ENCODE data around the gene OPRM1.
A peak's percentile ranks its signal among the peaks of the same experiment; 100 is the strongest.
"Not testable (repeated sequence)": the region's sequence is repeated elsewhere in the genome, so short reads cannot be mapped to it uniquely, and the experiment has no call there.

OPRM1 gene

DNA sequence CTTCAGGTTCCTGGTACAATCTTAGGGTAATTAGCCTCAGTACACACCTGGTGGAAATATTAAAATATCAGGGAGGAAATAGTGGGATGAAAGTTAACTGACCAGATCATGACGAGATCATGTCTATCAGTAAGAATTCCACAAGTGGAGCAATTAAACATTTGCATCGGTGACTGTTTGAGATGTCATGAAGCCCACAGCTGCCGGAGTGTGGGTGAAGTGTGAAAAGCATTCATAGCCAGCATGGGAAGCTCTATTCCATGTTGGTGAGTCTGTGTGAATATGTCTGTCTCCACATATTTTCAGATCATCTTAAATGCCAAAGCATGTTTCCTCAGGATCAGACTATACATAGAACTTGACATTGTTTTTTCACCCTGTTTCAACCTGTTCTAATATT, 174.7 kb downstream of the OPRM1 start:
- no peak for DNase-seq

DNA sequence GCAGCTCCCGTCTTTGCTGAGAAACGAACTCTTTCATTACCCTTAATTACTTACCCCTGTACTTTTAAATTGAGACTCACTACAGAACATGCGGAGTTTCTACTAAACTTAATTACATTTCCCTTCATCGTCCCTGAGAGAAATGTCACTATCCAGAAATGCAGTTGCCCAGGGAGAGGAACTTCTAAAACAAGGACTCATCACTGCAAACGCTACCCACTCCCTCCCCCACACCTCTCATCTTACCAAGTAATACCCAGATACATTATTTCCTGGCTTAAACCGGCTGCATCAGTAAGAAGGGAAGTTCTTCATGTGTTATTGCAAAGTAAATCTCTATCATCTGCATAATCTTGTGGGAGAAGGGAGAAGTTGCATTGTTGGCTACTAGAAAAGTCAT, 179.3 kb downstream of the OPRM1 start:
- DNase-seq = no peak

DNA sequence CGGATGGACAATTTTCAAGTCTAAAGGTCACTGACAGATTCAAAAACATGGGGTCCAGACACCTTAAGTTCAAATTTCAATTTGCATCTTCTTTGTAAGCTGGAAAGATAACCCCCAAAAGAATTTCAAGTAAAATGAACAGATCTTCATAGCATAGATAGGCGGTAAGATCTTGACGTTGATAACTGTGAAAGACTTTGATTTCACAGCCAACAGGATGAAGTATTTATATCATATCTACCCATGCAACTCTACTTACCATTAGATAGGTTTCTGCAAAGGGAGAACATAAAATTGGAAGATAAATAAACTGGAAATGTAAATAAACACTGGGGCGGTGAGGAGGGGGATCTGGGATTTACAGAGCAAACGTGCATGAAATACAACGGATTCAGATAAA, 179.7 kb downstream of the OPRM1 start:
- DNase-seq = no peak

DNA sequence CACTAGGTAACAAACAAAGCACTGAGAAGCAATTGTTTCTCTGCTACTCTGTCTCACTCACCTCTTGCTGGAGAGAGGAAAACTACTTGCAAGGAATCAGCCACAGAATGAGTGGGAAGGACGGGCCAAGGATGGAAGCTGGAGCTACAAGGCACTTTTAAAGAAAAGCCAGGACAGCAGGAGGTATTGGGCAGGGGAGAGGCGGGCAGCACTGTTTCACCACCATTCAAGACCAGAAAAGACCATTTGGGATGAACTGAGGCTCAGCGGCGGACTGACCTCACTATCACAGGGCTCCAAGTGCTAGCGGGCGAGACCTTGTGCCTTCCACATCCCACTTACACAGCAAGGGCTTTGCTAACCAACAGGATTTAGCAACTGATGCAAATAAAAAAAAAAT, 180.2 kb downstream of the OPRM1 start:
- DNase-seq = no peak

DNA sequence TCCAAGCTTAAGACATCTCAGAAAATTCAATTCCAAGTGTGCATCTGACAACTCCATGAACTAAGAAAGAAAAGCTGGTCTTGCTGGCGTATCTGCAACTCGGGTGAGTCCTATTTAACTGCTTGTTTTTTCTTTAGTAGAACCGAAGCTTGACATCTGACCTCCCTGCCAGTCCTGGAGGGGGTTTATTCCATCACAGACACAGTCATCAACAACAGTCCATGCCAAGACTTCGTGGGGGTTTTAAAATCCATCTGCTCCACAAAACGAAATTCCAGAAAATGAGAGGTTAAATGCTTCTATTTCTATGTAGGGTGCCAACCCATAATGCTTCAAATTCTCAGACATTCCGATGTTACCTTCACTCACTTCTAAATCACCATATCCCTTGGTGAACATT, 183.7 kb downstream of the OPRM1 start:
- no peak for DNase-seq

DNA sequence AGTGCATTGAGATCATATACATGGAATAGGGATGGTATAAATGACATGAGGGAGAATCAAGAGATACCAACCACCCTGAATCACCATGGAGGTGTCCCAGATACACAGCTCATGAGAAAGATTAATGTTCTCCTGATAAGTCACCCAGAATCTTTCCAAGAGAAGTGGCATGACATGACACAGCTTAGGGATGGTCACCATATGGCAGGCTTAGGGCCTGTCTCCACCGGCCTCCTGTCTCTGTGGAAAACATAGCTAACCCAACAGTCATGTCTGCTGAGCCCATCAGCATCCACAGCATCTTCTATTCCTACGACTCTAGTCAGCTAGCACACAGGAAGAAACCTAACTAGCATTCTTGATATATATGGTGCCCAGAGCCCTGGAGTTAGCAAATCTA, 184.3 kb downstream of the OPRM1 start:
- DNase-seq = no peak

DNA sequence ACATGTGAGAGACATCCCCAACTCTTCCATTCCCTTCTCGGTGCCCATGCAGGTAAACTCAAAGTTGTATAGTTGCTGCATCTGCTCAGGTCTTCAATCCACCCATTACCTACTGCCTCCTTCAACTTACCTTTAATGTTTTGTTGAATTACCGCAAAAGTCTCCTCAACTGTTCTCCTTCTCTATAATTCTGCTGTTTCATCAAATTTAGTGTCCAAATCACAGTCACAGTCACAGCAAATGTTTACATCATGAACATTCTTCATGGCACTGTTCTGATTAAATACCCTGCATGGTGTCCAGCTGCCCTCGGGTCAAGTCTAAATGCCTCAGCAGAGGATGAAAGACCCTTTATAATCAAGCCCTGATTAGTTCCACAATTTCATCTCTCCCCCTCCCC, 187.4 kb downstream of the OPRM1 start:
- DNase-seq = no peak

DNA sequence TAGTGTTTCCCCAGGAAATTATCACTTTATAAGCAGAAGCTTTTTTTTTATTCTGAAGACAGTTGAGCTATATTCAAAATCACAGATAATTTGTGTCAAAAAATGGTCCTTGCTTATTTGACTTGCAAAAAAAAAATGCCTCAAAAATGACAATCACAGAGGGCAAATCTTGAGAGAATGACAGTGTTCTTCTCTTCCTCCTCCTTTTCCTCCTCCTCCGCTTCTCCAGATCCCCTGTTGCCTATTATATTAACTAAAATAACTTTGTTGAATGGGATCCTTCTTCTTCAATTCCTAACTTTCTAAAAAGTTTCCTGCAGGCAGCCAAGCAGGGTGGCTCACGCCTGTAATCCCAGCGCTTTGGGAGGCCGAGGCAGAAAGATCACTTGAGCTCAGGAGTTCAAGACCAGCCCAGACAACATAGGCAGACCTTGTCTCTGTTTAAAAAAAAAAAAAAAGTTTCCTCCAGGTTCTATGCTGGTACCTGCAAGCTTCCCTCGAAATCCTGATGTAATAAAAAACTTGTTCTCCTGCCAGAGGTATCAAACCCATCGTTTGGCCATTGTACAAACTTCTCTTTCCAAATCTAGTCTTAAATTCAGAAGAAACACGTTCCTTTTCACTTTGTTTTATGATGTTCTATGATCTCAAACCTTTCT, 189.0 kb downstream of the OPRM1 start:
- no peak for DNase-seq

DNA sequence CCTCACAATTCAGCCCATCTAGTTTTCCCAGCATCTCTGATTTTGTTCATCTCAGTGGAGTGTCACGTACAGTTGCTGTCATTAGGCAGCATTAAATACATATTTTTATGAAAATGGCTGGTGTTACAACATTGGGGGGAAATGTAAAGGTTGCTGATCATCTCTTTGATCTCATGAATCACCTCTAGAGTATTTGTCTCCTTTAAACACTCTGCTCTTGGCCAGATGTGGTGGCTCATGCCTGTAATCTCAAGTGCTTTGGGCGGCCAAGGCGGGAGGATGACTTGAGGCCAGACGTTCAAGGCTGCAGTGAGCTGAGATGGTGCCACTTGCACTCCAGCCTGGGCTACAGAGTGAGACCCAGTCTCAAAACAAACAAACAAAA, 189.5 kb downstream of the OPRM1 start:
- no peak for DNase-seq

DNA sequence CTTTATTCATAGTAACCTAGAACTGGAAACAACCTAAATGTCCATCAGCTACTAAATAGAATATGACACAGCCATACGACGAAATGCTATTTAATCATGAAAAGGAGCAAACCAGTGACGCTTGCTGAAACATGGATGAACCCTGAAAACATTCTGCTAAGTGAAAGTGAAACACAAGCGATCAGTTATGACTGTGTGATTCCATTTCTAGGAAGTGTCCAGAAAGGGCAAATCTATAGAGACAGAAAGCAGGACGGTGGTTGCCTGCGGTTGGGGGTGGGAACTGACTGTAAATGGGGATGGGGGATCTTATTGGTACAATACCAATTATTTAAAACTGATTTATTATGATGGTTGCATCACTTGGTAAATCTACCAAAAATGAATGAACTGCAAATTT, 190.7 kb downstream of the OPRM1 start:
- peak; percentile 58 for DNase-seq

DNA sequence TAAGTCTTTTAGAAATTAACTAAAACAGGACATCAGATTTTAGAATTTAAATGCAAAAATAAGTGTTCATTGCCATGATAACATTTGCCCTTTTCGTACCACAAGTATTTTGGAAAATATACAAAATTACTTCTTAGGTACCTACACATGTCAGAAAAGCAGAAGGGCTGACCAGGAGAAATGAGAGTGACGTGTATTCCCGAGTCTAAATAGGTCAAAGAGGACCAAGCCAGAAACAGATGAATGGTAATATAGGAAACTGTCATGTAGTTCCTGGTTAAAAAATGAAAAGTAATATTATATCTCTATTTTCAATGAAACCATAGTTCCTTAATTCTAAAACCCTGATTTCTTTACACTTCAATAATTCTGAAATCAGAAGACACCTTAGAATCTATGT, 191.4 kb downstream of the OPRM1 start:
- no peak for DNase-seq

DNA sequence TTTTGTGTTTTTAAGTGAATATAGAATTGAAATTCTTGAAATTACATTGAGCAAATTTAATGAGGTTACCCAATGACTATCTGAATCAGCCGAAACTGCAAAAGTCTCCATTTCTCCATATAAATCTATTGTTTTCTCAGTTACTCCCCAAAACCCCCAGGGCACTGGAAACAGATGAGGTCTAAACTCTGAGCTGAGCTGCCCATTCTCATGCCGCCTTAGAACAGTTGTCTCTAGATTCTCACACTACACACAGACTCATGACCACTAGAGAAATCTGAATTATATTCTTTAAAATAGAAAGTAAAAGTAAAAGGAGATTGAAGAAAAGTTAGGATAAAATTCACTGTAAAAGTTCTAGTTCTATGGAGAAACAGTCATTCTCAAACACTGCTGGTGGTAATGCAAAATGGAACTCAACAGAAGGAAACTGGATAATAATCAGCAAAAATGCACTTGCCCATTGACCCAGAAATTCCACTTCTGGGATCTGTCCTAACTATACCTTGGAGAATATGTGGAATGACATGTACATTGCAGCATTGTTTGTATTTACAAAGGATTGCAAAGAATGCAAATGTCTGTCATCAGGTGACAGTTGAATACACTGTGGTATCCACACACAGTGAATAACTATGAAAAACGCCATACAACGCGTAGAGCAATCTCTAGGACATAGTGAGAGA, 192.0 kb downstream of the OPRM1 start:
- DNase-seq = no peak

DNA sequence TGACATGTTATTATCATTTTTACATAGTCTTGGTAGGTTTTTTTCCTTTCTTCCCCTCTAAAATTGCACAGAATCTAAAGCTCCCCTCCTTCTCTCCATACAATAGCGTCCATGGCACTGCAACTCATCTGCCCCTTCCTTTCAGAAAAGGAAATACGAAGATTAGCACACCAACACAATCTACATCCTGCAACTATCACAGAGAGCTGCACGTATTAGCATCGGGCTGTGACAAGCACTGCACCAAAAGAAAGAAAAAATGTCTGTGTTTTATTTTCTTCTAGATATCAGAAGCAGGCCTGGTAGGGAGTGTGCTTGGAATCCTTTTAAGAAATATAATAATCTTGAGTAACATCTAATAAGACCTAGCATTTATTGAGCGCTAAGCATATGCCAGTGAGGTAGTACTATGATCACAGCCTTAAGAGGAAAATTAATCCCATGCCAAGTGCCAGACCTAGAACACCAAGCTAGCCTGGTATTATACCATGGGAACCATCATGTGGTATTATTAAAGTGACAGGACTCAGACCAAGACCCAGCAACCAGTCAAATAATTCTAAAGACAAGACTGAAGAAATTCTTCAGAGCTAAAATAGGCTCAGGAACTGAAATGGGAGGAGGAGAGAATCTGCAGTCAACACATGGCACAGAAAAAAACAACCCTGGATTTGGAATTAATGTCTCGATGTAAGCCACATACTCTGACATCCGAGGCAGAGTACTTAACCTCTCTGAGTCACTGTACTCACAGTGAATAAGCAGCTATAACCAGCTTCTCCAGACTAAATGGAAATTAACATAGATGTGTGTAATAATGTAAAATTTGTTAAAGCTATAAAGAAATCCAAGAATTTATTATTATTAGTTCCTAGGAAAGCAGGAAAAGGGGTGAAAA, 193.2 kb downstream of the OPRM1 start:
- no peak for DNase-seq

DNA sequence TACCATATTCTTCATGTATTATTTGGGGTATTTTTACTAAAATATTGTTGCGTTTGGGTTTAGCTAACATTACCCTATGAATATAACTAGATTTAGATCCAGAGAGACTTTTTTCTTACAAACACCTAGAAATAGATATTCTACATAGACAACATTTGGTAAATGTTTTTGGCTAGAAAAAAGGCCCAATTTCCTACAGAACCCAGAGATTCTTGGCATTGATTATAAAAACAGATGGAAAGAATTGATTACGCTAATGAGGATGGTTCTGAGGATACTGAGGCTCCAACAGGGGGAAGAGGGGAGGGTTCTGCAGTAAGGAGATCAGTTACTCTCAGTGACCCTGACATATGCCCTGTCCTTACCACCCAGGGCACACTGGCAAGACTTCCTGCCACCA, 194.3 kb downstream of the OPRM1 start:
- DNase-seq = no peak

DNA sequence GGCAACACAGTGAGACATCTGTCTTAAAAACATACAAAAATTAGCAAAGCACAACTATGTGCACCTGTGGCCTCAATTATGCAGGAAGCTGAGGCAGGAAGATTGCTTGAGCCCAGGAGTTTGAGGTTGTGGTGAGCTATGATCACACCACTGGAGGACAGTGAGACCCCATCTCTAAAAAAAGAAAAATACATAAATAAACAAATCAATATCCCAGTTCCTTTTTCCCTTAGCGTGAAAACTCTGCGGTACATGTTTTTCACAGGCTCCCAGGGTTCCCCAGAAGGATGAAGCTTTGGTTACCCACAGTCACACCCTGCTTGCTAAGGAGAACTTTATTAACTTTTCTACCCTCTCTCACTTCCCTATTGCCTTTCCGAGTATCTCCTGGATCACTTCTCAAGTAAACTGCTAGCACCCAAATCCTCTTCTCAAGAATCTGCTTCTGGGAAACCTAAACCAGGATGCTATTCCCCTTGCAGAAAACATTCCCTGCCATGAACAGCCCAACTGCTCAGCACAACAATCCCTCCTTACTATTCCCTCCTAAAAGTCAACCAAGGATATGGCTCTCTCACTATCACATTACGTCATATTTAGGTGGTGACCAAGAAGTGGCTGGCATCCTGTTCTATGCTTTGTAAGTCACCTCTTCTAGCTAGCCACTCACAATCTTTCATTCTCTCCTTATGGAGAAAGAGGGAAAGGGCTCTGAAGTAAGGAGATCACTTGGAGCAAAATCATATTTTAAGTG, 195.2 kb downstream of the OPRM1 start:
- no peak for DNase-seq

DNA sequence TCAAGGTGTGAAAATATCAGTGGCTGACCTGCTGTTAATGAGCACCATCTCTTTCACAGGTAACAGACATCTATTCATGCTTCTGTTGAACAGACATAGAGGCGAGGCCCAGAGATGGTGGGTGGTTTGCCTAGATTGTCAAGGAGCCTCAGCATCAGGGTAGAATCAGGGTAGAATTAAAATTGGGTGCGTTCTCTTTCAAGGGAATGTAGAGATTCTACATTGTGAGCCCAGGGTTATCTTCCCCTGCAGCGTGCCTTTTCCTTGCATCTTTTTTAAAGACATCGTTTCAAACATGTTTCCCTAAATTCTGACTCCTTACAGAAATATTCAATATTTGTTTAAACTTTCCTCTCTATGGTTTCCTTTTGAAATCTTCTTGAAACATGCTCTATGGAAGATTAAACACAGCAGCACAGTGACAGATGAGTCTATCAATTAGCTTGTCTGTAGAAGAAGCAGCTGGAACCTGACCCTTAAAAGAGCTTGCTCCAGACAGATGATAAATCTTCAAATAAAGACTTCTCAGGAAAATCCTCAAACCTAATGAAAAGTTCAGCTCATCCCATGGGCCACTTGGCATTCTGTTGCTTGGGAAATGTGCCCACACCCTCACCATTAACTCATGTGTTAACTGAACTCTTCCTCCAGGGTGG, 197.7 kb downstream of the OPRM1 start:
- DNase-seq = no peak

DNA sequence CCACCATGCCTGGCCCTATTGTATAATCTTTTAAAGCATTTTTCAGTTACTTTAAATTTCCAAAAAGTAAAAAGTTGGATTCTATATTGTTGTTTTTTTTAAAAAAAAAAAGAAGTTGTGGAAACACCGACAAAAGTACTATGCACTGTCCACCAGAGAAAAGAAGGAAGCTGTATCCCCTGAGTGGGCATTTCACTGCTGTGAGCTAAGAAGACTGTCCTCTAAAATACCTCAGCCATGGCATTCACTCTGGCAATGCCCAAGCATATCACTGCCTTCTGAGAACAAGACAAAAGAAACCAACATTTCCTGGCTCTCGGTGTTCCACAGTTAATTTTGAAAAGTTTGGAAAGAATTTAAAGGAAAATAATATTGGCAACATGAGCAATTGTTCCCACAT, 199.8 kb downstream of the OPRM1 start:
- DNase-seq = no peak

DNA sequence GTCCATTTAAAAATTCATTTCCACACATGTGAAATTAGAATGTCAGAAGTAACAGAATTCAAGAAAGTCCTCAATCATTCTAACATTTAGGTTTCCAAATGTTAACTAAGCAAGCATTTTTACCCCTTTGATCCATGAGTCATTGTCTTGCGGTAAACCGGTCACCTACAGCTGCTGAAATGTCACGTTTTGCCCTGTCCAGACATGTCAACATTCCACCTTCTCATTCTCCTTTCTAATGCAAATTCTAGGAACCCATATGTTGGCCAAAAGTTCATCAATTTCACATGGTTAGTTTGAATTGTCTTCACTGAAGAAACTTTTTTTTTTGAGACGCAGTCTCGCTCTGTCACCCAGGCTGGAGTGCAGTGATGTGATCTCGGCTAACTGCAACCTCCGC, 200.4 kb downstream of the OPRM1 start:
- no peak for DNase-seq

DNA sequence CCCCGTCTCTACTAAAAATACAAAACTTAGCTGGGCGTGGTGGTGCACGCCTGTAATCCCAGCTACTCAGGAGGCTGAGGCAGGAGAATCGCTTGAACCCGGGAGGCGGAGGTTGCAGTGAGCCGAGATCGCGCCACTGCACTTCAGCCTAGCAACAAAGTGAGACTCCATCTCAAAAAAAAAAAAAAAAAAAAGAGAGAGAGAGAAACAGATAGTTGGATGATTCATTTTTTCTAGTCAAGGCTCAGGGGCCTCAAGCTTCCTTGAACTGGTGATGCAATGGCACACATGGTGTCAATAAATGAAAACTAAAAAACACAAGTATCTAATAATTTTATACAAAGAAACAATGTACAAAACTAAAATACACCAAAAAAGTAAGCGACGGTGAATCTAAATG, 202.0 kb downstream of the OPRM1 start:
- not testable (repeated sequence) for DNase-seq

DNA sequence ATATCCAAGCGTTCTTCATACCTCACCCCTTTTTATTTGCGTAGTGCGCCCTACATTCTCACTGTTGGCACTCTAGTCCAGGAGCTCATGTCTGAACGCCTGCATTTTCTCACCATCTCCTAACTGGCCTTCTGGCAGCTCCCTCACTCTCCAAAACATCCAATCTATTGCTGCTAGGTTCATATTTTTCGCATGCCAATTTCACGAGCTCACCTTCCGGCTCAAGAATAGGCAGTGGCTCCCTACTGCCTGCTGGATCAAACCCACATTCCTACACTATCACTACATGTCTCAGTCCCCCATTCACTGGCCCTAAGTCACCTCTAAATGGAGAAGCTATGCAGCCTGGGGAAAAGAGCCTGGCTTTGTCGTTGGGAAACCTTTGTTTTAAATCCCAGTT, 202.5 kb downstream of the OPRM1 start:
- no peak for DNase-seq

DNA sequence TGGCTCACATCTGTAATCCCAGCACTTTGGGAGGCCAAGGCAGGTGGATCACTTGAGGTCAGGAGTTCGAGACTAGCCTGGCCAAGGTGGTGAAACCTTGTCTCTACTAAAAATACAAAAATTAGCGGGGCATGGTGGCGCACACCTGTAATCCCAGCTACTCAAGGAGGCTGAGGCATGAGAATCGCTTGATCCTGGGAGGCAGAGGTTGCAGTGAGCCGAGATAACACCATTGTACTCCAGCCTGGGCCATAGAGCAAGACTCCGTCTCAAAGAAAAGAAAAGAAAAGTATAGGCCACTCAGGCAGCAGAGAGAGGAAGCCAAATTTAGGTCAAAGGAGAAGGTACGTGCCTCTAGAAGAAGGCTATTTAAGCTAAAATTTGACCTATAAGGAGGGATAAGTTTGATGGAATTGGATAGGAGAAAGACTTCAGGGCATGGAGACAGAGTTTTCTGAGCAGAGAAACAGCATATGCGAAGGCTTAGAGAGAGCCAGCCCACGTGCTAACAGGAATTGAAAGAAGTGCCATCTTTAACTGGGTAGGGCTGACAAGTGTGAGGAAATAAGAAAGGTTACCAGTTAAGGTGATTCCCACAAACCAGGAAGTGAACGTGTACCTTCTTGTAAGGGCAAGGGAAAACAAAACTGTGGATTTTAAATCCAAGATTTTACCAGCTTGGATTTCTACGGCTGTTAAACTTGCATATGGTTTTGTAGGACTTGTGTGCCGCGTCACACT, 203.7 kb downstream of the OPRM1 start:
- no peak for DNase-seq
